BLaER1 treated with 17β-estradiol and CSF1 and Interleukin-3, amounts not matched to agents 10 nM and 100 nM (cell line): Measurements from ENCODE around the gene ETV6.

Experiments
- H3K27ac ChIP-seq, 11 experiments: shearing (Covaris generic); formaldehyde crosslinking; 2 replicates each; pipeline ENCODE4 v1.8.1; 2022
- H3K27me3 ChIP-seq, 11 experiments: shearing (Covaris generic); formaldehyde crosslinking; 2 replicates each; pipeline ENCODE4 v1.8.1; 2022
- H3K36me3 ChIP-seq, 11 experiments: shearing (Covaris generic); formaldehyde crosslinking; 2 replicates each; pipeline ENCODE4 v1.8.1; 2022
- H3K4me1 ChIP-seq, 10 experiments: shearing (Covaris generic); formaldehyde crosslinking; 2 replicates each; pipeline ENCODE4 v1.8.1; 2022
- H3K4me2 ChIP-seq, 11 experiments: shearing (Covaris generic); formaldehyde crosslinking; 2 replicates each; pipeline ENCODE4 v1.8.1; 2022
- H3K4me3 ChIP-seq, 10 experiments: shearing (Covaris generic); formaldehyde crosslinking; 2 replicates each; pipeline ENCODE4 v1.8.1; 2022
- H3K9ac ChIP-seq, 11 experiments: shearing (Covaris generic); formaldehyde crosslinking; 2 replicates each; pipeline ENCODE4 v1.8.1; 2022
- H3K9me3 ChIP-seq, 11 experiments: shearing (Covaris generic); formaldehyde crosslinking; replicated peaks in 1 of 11; 2 replicates each; pipeline ENCODE4 v1.8.1; 2022
- H4K20me1 ChIP-seq, 11 experiments: shearing (Covaris generic); formaldehyde crosslinking; 2 replicates each; pipeline ENCODE4 v1.8.1; 2022
- Cebpa-rat ChIP-seq, 11 experiments: shearing (Covaris generic); IDR thresholded peaks; 2 replicates each; pipeline ENCODE4 v1.8.1; 2022

Gene ETV6

GRCh38 chr12:11695321-11695720, 45.8 kb downstream of the ETV6 start:
- Histone ChIP-seq H3K9me3 (peaks cover 0 to 8% (median 0%) of the 10 kb centered on the region in 11 experiments; a peak in 2 of 22 replicates), H4K20me1 (peaks cover 74 to 100% (median 99%) of the 10 kb centered on the region in 11 experiments), H3K4me1 (peaks cover 2 to 62% (median 3%) of the 10 kb centered on the region in 10 experiments; a peak in 19 of 20 replicates), H3K9ac (no peak overlapping the region), H3K27me3 (no peaks in the 10 kb centered on the region), H3K4me3 (no peak overlapping the region), H3K4me2 (no peak overlapping the region), H3K27ac (no peak overlapping the region), H3K36me3 (peaks cover 33 to 89% (median 76%) of the 10 kb centered on the region in 11 experiments; a peak in 21 of 22 replicates)
- TF ChIP-seq Cebpa-rat (IDR thresholded peaks at IDR 0.05), result no peak

GRCh38 chr12:11696084-11696483, 46.6 kb downstream of the ETV6 start:
- Histone ChIP-seq H3K4me1 (peaks cover 0 to 67% (median 0%) of the 10 kb centered on the region in 10 experiments; a peak in 6 of 20 replicates), H3K27ac (no peak overlapping the region), H3K4me2 (no peak overlapping the region), H3K36me3 (peaks cover 34 to 93% (median 71%) of the 10 kb centered on the region in 11 experiments; a peak in 21 of 22 replicates), H3K9me3 (peaks cover 0 to 8% (median 0%) of the 10 kb centered on the region in 11 experiments; a peak in 2 of 22 replicates), H3K9ac (no peak overlapping the region), H4K20me1 (peaks cover 69 to 100% (median 99%) of the 10 kb centered on the region in 11 experiments), H3K27me3 (no peaks in the 10 kb centered on the region), H3K4me3 (no peak overlapping the region)
- no peak for TF ChIP-seq Cebpa-rat (IDR thresholded peaks at IDR 0.05)

- no peak for TF ChIP-seq Cebpa-rat (IDR thresholded peaks at IDR 0.05)
- H4K20me1 ChIP-seq, result peaks cover 66 to 100% (median 99%) of the 10 kb centered on the region in 11 experiments
- H3K27ac ChIP-seq, result no peak overlapping the region
- no peaks in the 10 kb centered on the region for H3K27me3 ChIP-seq
- H3K4me1 ChIP-seq, result peaks cover 0 to 60% (median 0%) of the 10 kb centered on the region in 10 experiments; a peak in 6 of 20 replicates
- no peak overlapping the region for H3K4me3 ChIP-seq
- H3K4me2 ChIP-seq, result peak overlapping the region in 1 of 11 experiments; percentile 8; a peak in 2 of 22 replicates
- H3K9me3 ChIP-seq, result peaks cover 0 to 12% (median 0%) of the 10 kb centered on the region in 11 experiments; a peak in 2 of 22 replicates
- H3K36me3 ChIP-seq, result peaks cover 36 to 93% (median 65%) of the 10 kb centered on the region in 11 experiments; a peak in 21 of 22 replicates
- no peak overlapping the region for H3K9ac ChIP-seq
These were observed 47.7 kb downstream of the ETV6 start for GRCh38 chr12:11697131-11697530.

- Histone ChIP-seq H3K36me3 (peaks cover 29 to 91% (median 59%) of the 10 kb centered on the region in 11 experiments; a peak in 21 of 22 replicates), H3K27ac (no peak overlapping the region), H3K4me1 (peaks cover 0 to 53% (median 0%) of the 10 kb centered on the region in 10 experiments; a peak in 6 of 20 replicates), H3K4me2 (peak overlapping the region in 1 of 11 experiments; percentile 8; a peak in 2 of 22 replicates), H3K9ac (no peak overlapping the region), H3K27me3 (no peaks in the 10 kb centered on the region), H4K20me1 (peaks cover 59 to 100% (median 99%) of the 10 kb centered on the region in 11 experiments), H3K4me3 (no peak overlapping the region), H3K9me3 (peaks cover 0 to 12% (median 0%) of the 10 kb centered on the region in 11 experiments; a peak in 2 of 22 replicates)
- TF ChIP-seq Cebpa-rat (IDR thresholded peaks at IDR 0.05), result no peak
These were observed 48.4 kb downstream of the ETV6 start for GRCh38 chr12:11697670-11698387.

GRCh38 chr12:11698729-11699128, 49.3 kb downstream of the ETV6 start:
- H3K9me3 ChIP-seq, result peaks cover 0 to 12% (median 0%) of the 10 kb centered on the region in 11 experiments; a peak in 1 of 22 replicates
- no peak overlapping the region for H3K9ac ChIP-seq
- H3K4me3 ChIP-seq, result no peak overlapping the region
- H3K4me2 ChIP-seq, result no peak overlapping the region
- TF ChIP-seq Cebpa-rat (IDR thresholded peaks at IDR 0.05), result no peak
- H3K4me1 ChIP-seq, result peaks cover 0 to 49% (median 0%) of the 10 kb centered on the region in 10 experiments; a peak in 7 of 20 replicates
- no peaks in the 10 kb centered on the region for H3K27me3 ChIP-seq
- no peak overlapping the region for H3K27ac ChIP-seq
- peaks cover 20 to 91% (median 58%) of the 10 kb centered on the region in 11 experiments; a peak in 21 of 22 replicates for H3K36me3 ChIP-seq
- peaks cover 50 to 100% (median 97%) of the 10 kb centered on the region in 11 experiments for H4K20me1 ChIP-seq

GRCh38 chr12:11701433-11701832, 52.0 kb downstream of the ETV6 start:
- Histone ChIP-seq H3K9me3 (peaks cover 0 to 8% (median 0%) of the 10 kb centered on the region in 11 experiments; a peak in 1 of 22 replicates), H3K9ac (no peak overlapping the region), H3K4me1 (peaks cover 0 to 59% (median 13%) of the 10 kb centered on the region in 10 experiments; a peak in 13 of 20 replicates), H3K36me3 (peaks cover 4 to 91% (median 51%) of the 10 kb centered on the region in 11 experiments; a peak in 20 of 22 replicates), H4K20me1 (peaks cover 38 to 100% (median 97%) of the 10 kb centered on the region in 11 experiments), H3K27me3 (no peaks in the 10 kb centered on the region), H3K4me2 (no peak overlapping the region), H3K4me3 (no peak overlapping the region), H3K27ac (no peak overlapping the region)
- no peak for TF ChIP-seq Cebpa-rat (IDR thresholded peaks at IDR 0.05)

GRCh38 chr12:11702959-11703358, 53.5 kb downstream of the ETV6 start:
- no peak for TF ChIP-seq Cebpa-rat (IDR thresholded peaks at IDR 0.05)
- peaks cover 46 to 100% (median 97%) of the 10 kb centered on the region in 11 experiments for H4K20me1 ChIP-seq
- 0 out of 22 replicates have a peak overlapping the region, but pooled peaks of 1 of the 11 experiments have one; percentile 5 for H3K4me2 ChIP-seq
- no peaks in the 10 kb centered on the region for H3K27me3 ChIP-seq
- H3K9ac ChIP-seq, result no peak overlapping the region
- H3K4me1 ChIP-seq, result peaks cover 0 to 58% (median 13%) of the 10 kb centered on the region in 10 experiments; a peak in 13 of 20 replicates
- peaks cover 4 to 92% (median 54%) of the 10 kb centered on the region in 11 experiments; a peak in 20 of 22 replicates for H3K36me3 ChIP-seq
- peaks cover 0 to 6% (median 0%) of the 10 kb centered on the region in 11 experiments; a peak in 1 of 22 replicates for H3K9me3 ChIP-seq
- H3K27ac ChIP-seq, result no peak overlapping the region
- no peak overlapping the region for H3K4me3 ChIP-seq

- Histone ChIP-seq H3K4me1 (peaks cover 0 to 60% (median 15%) of the 10 kb centered on the region in 10 experiments; a peak in 13 of 20 replicates), H3K4me3 (no peak overlapping the region), H3K36me3 (peaks cover 4 to 92% (median 57%) of the 10 kb centered on the region in 11 experiments; a peak in 20 of 22 replicates), H3K9me3 (peaks cover 0 to 6% (median 0%) of the 10 kb centered on the region in 11 experiments; a peak in 1 of 22 replicates), H3K9ac (no peak overlapping the region), H3K4me2 (no peak overlapping the region), H3K27ac (no peak overlapping the region), H3K27me3 (no peaks in the 10 kb centered on the region), H4K20me1 (peaks cover 50 to 100% (median 97%) of the 10 kb centered on the region in 11 experiments)
- TF ChIP-seq Cebpa-rat (IDR thresholded peaks at IDR 0.05), result no peak
These were observed 53.9 kb downstream of the ETV6 start for GRCh38 chr12:11703378-11703777.
